ENCODE measurements around the gene KCNMB2. TPM values are rescaled to one million over a fixed set of nuclear protein-coding genes. Genes with fewer than 3 reads are reported as not detected.

The KCNMB2 gene
- total and polyA plus RNA-seq, 8 donors, result 0.69 to 38.0 (median 2.3) TPM

- FAIRE-seq (no peak), DNase-seq (no peak), ATAC-seq (no peak)
- no peak overlapping the region for H3K27ac ChIP-seq
- intact Hi-C loops (cut with DNase I), result no loop called here
- H3K27me3 ChIP-seq, result no peaks in the 10 kb centered on the region
- H3K36me3 ChIP-seq, result no peaks in the 10 kb centered on the region
- H3K4me3 ChIP-seq, result no peak overlapping the region
- WGBS, 2 donors, result 91 to 93% methylated on average over 2 of the region's 2 CpGs
- H3K9me3 ChIP-seq, result no peaks in the 10 kb centered on the region
- no peak for TF ChIP-seq CTCF (IDR thresholded peaks at IDR 0.05)
- no peaks in the 10 kb centered on the region for H3K4me1 ChIP-seq
These were observed 8.3 kb upstream of the KCNMB2 start for GRCh38 chr3:178527981-178528380.

- Histone ChIP-seq H3K4me1 (no peaks in the 10 kb centered on the region), H3K4me3 (no peak overlapping the region), H3K27ac (no peak overlapping the region), H3K27me3 (no peaks in the 10 kb centered on the region), H3K9me3 (no peaks in the 10 kb centered on the region), H3K36me3 (no peaks in the 10 kb centered on the region)
- FAIRE-seq, result no peak
- TF ChIP-seq CTCF (IDR thresholded peaks at IDR 0.05), result no peak
- DNase-seq, result no peak
- ATAC-seq, result no peak
- intact Hi-C loops (cut with DNase I), result no loop called here
These were observed 6.5 kb upstream of the KCNMB2 start for GRCh38 chr3:178529606-178530225.

GRCh38 chr3:178532476-178532875, 3.8 kb upstream of the KCNMB2 start:
- Histone ChIP-seq H3K27ac (no peak overlapping the region), H3K4me1 (peaks cover 0 to 7% (median 0%) of the 10 kb centered on the region in 3 donors), H3K36me3 (no peaks in the 10 kb centered on the region), H3K4me3 (no peak overlapping the region), H3K27me3 (no peaks in the 10 kb centered on the region), H3K9me3 (no peaks in the 10 kb centered on the region)
- TF ChIP-seq CTCF (IDR thresholded peaks at IDR 0.05), result no peak
- DNase-seq (no peak), FAIRE-seq (no peak), ATAC-seq (no peak)
- intact Hi-C loops (cut with DNase I), result no loop called here
- WGBS, 2 donors, result 78 to 87% methylated on average over 2 of the region's 2 CpGs

- Histone ChIP-seq H3K9me3 (no peaks in the 10 kb centered on the region), H3K27ac (no peak overlapping the region), H3K27me3 (no peaks in the 10 kb centered on the region), H3K36me3 (no peaks in the 10 kb centered on the region), H3K4me3 (peak overlapping the region in 1 of 4 donors; percentile 42), H3K4me1 (peaks cover 0 to 8% (median 0%) of the 10 kb centered on the region in 3 donors)
- DNase-seq, result no peak
- no peak for TF ChIP-seq CTCF (IDR thresholded peaks at IDR 0.05)
- no peak for FAIRE-seq
- WGBS, 2 donors, result 33 to 54% methylated on average over 7 of the region's 7 CpGs
- intact Hi-C loops (cut with DNase I), result no loop called here
- peak in 3 of 4 donors; percentile 21 to 38 (median 36) for ATAC-seq
These were observed 978 bp downstream of the KCNMB2 start for GRCh38 chr3:178537122-178537705.

- 49 to 60% methylated on average over 4 of the region's 4 CpGs for WGBS, 2 donors
- no peak overlapping the region for H3K4me3 ChIP-seq
- FAIRE-seq (no peak), ATAC-seq (no peak), DNase-seq (no peak)
- no peak overlapping the region for H3K27ac ChIP-seq
- intact Hi-C loops (cut with DNase I), result no loop called here
- TF ChIP-seq CTCF (IDR thresholded peaks at IDR 0.05), result no peak
- H3K36me3 ChIP-seq, result no peaks in the 10 kb centered on the region
- no peaks in the 10 kb centered on the region for H3K9me3 ChIP-seq
- no peaks in the 10 kb centered on the region for H3K27me3 ChIP-seq
- H3K4me1 ChIP-seq, result peaks cover 0 to 8% (median 0%) of the 10 kb centered on the region in 3 donors
These were observed 1.8 kb downstream of the KCNMB2 start for GRCh38 chr3:178538056-178538455.
